Neural progenitor cell (in vitro differentiated cells): ENCODE measurements around the gene MYLIP. TPM values are rescaled to one million over a fixed set of nuclear protein-coding genes. Genes with fewer than 3 reads are reported as not detected.

Source experiments
- DNase-seq: peaks from one replicate; pipeline ENCODE4 v3.0.0-alpha.2; 2016; ENCODE audit warnings: low spot score
- H2AFZ ChIP-seq: fragments of 200-600 bp; sonication (generic); replicated peaks from 2 replicates; pipeline ENCODE4 v1.6.1; 2016; ENCODE audit warnings: antibody characterized with exemption
- H3F3A ChIP-seq: fragments of 200-600 bp; sonication (generic); 2 replicates; pipeline ENCODE4 v1.6.1; 2016; ENCODE audit warnings: antibody characterized with exemption, low read depth
- H3K27ac ChIP-seq: fragments of 200-600 bp; sonication (generic); 2 replicates; pipeline ENCODE4 v1.5.1; 2016; ENCODE audit warnings: mild to moderate bottlenecking
- H3K27me3 ChIP-seq: fragments of 200-600 bp; sonication (generic); 2 replicates; pipeline ENCODE4 v1.6.1; 2016; ENCODE audit warnings: mild to moderate bottlenecking, moderate library complexity
- H3K36me3 ChIP-seq: fragments of 200-600 bp; sonication (generic); 2 replicates; pipeline ENCODE4 v1.5.1; 2016
- H3K4me1 ChIP-seq: fragments of 200-600 bp; sonication (generic); 2 replicates; pipeline ENCODE4 v1.6.1; 2016; ENCODE audit warnings: mixed run types
- H3K4me2 ChIP-seq: fragments of 200-600 bp; sonication (generic); 2 replicates; pipeline ENCODE4 v1.6.1; 2016
- H3K4me3 ChIP-seq: fragments of 200-600 bp; sonication (generic); 2 replicates; pipeline ENCODE4 v1.5.1; 2016
- H3K79me2 ChIP-seq: fragments of 200-600 bp; sonication (generic); 2 replicates; pipeline ENCODE4 v1.6.1; 2016; ENCODE audit warnings: low read depth
- H3K9ac ChIP-seq: fragments of 200-600 bp; sonication (generic); 2 replicates; pipeline ENCODE4 v1.6.1; 2016
- H3K9me3 ChIP-seq: fragments of 200-600 bp; sonication (generic); 2 replicates; pipeline ENCODE4 v1.5.1; 2016; ENCODE audit warnings: low read depth
- H4K20me1 ChIP-seq: fragments of 200-600 bp; sonication (generic); 2 replicates; pipeline ENCODE4 v1.6.1; 2016; ENCODE audit warnings: low read depth
- H3K27ac Mint-ChIP-seq: 3 replicates; pipeline ENCODE4 v1.8.0; 2021; ENCODE audit warnings: mixed read lengths
- H3K27me3 Mint-ChIP-seq: 2 replicates; pipeline ENCODE4 v1.8.0; 2022; ENCODE audit warnings: low read depth, mild to moderate bottlenecking, inconsistent platforms, moderate library complexity, mixed read lengths; ENCODE audit not compliant: insufficient read depth
- H3K36me3 Mint-ChIP-seq: 3 replicates; pipeline ENCODE4 v1.8.0; 2021; ENCODE audit warnings: mixed read lengths
- H3K4me1 Mint-ChIP-seq: 3 replicates; pipeline ENCODE4 v1.8.0; 2021; ENCODE audit warnings: mixed read lengths
- H3K4me3 Mint-ChIP-seq: 3 replicates; pipeline ENCODE4 v1.8.0; 2021; ENCODE audit warnings: mild to moderate bottlenecking, moderate library complexity, mixed read lengths
- H3K9me3 Mint-ChIP-seq: 3 replicates; pipeline ENCODE4 v1.8.0; 2020; ENCODE audit warnings: mixed read lengths
- CTCF ChIP-seq: fragments of 200-600 bp; sonication (generic); IDR thresholded peaks from 2 replicates; pipeline ENCODE4 v1.5.1; 2017; ENCODE audit warnings: antibody characterized with exemption, mild to moderate bottlenecking
- EZH2 ChIP-seq: fragments of 200-600 bp; sonication (generic); IDR thresholded peaks from 2 replicates; pipeline ENCODE4 v1.6.1; 2017; ENCODE audit warnings: antibody characterized with exemption, mild to moderate bottlenecking, moderate library complexity
- EZH2phosphoT487 ChIP-seq: fragments of 200-600 bp; sonication (generic); IDR thresholded peaks from 2 replicates; pipeline ENCODE4 v1.6.1; 2017; ENCODE audit warnings: antibody characterized with exemption
- total RNA-seq: library from RNA; depleted of rRNA; stranded (reverse); fragments of >200 nt; gene quantifications from 2 replicates; pipeline ENCODE4 v1.2.3, GENCODE V29; 2015; ENCODE audit warnings: low replicate concordance

MYLIP gene
- total RNA-seq, 1 donor from 2014 or later = 8.2 TPM

GRCh38 chr6:16081326-16081725 lies 47.6 kb upstream of the MYLIP start:
- Histone ChIP-seq H3K79me2 (no peaks in the 10 kb centered on the region), H3K4me1 (no peaks in the 10 kb centered on the region), H2AFZ (no peak overlapping the region), H3K9ac (no peak overlapping the region), H3K9me3 (no peaks in the 10 kb centered on the region), H3K27me3 (no peaks in the 10 kb centered on the region), H3K4me2 (no peak overlapping the region), H3K27ac (no peak overlapping the region), H3K4me3 (no peak overlapping the region), H4K20me1 (no peaks in the 10 kb centered on the region), H3F3A (no peaks in the 10 kb centered on the region), H3K36me3 (no peaks in the 10 kb centered on the region)
- no peak overlapping the region for H3K4me3 Mint-ChIP-seq
- no peak for TF ChIP-seq CTCF
- no peak for TF ChIP-seq EZH2
- no peak for TF ChIP-seq EZH2phosphoT487
- no peak for DNase-seq
- no peak overlapping the region for H3K27ac Mint-ChIP-seq
- H3K36me3 Mint-ChIP-seq = no peaks in the 10 kb centered on the region
- no peaks in the 10 kb centered on the region for H3K4me1 Mint-ChIP-seq
- no peaks in the 10 kb centered on the region for H3K27me3 Mint-ChIP-seq
- H3K9me3 Mint-ChIP-seq = no peaks in the 10 kb centered on the region

DNA sequence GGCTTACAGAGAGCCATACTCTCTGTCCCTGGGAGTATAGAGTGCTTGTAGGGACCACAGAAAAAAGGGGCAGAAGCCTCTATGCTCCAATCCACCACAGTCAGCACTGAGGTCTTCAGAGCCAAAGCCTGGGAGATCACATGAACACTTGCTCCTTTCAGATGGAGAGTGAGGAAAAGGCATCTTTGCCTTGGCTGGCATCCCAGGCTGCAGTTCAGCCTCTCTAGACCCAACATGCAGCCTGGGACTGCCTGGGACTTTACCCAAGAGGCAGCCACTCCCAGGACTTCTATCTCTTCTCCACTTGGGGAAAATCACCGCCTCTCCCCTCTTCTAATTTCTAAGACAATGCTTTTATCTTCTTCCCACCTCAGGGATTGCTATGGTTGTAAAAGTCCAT lies 46.5 kb upstream of the MYLIP start:
- no peaks in the 10 kb centered on the region for H3K36me3 ChIP-seq
- H3K4me1 Mint-ChIP-seq = no peaks in the 10 kb centered on the region
- H3K9ac ChIP-seq = no peak overlapping the region
- H3K9me3 Mint-ChIP-seq = no peaks in the 10 kb centered on the region
- H3K36me3 Mint-ChIP-seq = no peaks in the 10 kb centered on the region
- H2AFZ ChIP-seq = no peak overlapping the region
- no peaks in the 10 kb centered on the region for H3F3A ChIP-seq
- no peaks in the 10 kb centered on the region for H3K27me3 ChIP-seq
- TF ChIP-seq EZH2 (no peak), CTCF (no peak), EZH2phosphoT487 (no peak)
- no peak overlapping the region for H3K4me3 Mint-ChIP-seq
- H3K79me2 ChIP-seq = no peaks in the 10 kb centered on the region
- no peak overlapping the region for H3K4me2 ChIP-seq
- no peak overlapping the region for H3K27ac Mint-ChIP-seq
- no peak overlapping the region for H3K4me3 ChIP-seq
- H3K27ac ChIP-seq = no peak overlapping the region
- no peaks in the 10 kb centered on the region for H3K9me3 ChIP-seq
- H3K4me1 ChIP-seq = no peaks in the 10 kb centered on the region
- DNase-seq = no peak
- no peaks in the 10 kb centered on the region for H3K27me3 Mint-ChIP-seq
- no peaks in the 10 kb centered on the region for H4K20me1 ChIP-seq

DNA sequence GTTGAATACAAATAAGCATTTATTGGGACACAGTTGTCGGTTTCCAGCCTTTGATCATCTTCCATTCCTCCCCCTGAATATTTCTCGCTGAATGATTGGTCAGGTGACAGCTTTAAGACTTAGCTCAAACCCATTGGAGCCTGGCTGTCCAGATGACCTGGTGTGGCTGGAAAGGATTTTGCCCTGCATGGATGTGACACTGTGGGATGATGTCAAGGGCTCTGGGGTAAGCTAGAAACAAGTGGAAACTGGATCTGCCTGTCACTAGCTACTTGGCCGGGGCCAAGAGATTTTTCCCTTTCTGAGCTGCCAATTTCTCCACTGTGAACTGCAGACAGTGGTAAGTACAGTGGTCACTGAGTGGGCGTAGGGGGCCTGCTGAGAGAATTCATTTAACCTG lies 41.9 kb upstream of the MYLIP start:
- no peak overlapping the region for H3K27ac ChIP-seq
- DNase-seq = no peak
- no peaks in the 10 kb centered on the region for H3K36me3 ChIP-seq
- H3K4me1 ChIP-seq = no peaks in the 10 kb centered on the region
- no peaks in the 10 kb centered on the region for H3K9me3 ChIP-seq
- no peaks in the 10 kb centered on the region for H3K9me3 Mint-ChIP-seq
- no peaks in the 10 kb centered on the region for H3K27me3 Mint-ChIP-seq
- H3K4me1 Mint-ChIP-seq = no peaks in the 10 kb centered on the region
- H2AFZ ChIP-seq = no peak overlapping the region
- no peaks in the 10 kb centered on the region for H3K79me2 ChIP-seq
- no peak overlapping the region for H3K4me2 ChIP-seq
- H4K20me1 ChIP-seq = no peaks in the 10 kb centered on the region
- H3K27ac Mint-ChIP-seq = no peak overlapping the region
- H3K27me3 ChIP-seq = no peaks in the 10 kb centered on the region
- H3K36me3 Mint-ChIP-seq = no peaks in the 10 kb centered on the region
- no peaks in the 10 kb centered on the region for H3F3A ChIP-seq
- no peak overlapping the region for H3K4me3 Mint-ChIP-seq
- H3K4me3 ChIP-seq = no peak overlapping the region
- no peak for TF ChIP-seq EZH2phosphoT487
- TF ChIP-seq EZH2 = no peak
- no peak for TF ChIP-seq CTCF
- no peak overlapping the region for H3K9ac ChIP-seq

DNA sequence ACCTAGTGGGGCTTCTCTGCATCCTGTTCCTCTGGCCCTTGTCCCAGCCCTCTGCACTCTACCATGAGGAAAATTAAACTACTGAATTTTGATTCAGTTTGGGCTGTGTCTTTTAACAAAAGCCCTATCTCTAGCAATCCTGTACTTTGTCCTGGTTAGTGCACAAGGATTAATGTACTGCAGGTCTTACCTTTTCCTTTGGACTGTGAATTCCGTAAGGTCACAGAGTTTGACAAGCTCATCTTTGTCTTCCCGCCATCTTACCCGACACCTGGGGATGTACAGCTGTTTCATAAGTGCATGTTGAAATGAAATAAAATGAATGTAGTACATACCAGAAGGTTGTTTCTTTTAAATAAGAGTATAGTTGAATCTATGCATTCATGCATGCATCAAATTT lies 41.5 kb upstream of the MYLIP start:
- no peaks in the 10 kb centered on the region for H3F3A ChIP-seq

More for the DNA sequence above, 41.5 kb upstream of the MYLIP start:
- Histone ChIP-seq H3K36me3 (no peaks in the 10 kb centered on the region), H3K79me2 (no peaks in the 10 kb centered on the region), H3K9me3 (no peaks in the 10 kb centered on the region), H2AFZ (no peak overlapping the region), H4K20me1 (no peaks in the 10 kb centered on the region), H3K4me3 (no peak overlapping the region), H3K27ac (no peak overlapping the region), H3K9ac (no peak overlapping the region), H3K4me2 (no peak overlapping the region), H3K27me3 (no peaks in the 10 kb centered on the region), H3K4me1 (no peaks in the 10 kb centered on the region)
- TF ChIP-seq CTCF (no peak), EZH2phosphoT487 (no peak), EZH2 (no peak)
- DNase-seq = no peak
- no peaks in the 10 kb centered on the region for H3K27me3 Mint-ChIP-seq
- H3K36me3 Mint-ChIP-seq = no peaks in the 10 kb centered on the region
- H3K4me3 Mint-ChIP-seq = no peak overlapping the region
- H3K4me1 Mint-ChIP-seq = no peaks in the 10 kb centered on the region
- no peaks in the 10 kb centered on the region for H3K9me3 Mint-ChIP-seq
- no peak overlapping the region for H3K27ac Mint-ChIP-seq
